Right lobe of liver (tissue), 6 donors: Measurements from ENCODE around the gene TMEM134. TPM values are rescaled to one million over a fixed set of nuclear protein-coding genes. Genes with fewer than 3 reads are reported as not detected.

ENCODE experiments used
- ATAC-seq, 4 donors: fragments of 200-7000 bp; cut with Tn5 transposase; one replicate each; pipeline ENCODE4 v1.9.1; 2020; ENCODE audit warnings: mild to moderate bottlenecking in 4 of 4, moderate library complexity in 4 of 4
- DNase-seq, 3 donors: peaks; one replicate each; pipeline ENCODE4 v3.0.0-alpha.2; 2020
- H3K27ac ChIP-seq, 3 donors: fragments of 200-600 bp; one replicate each; pipeline ENCODE4 v1.8.0; 2022
- H3K27me3 ChIP-seq, 2 donors: fragments of 200-600 bp; one replicate each; pipeline ENCODE4 v1.8.0; 2022
- H3K36me3 ChIP-seq, 4 donors: fragments of 200-600 bp; sonication (generic) in 1 of 4; one replicate each; pipeline versions ENCODE4 v1.5.1 to v1.8.0; 2017 to 2022; ENCODE audit warnings: control low read depth in 1 of 4
- H3K4me1 ChIP-seq, 4 donors: fragments of 200-600 bp; sonication (generic) in 1 of 4; one replicate each; pipeline versions ENCODE4 v1.5.1 to v1.8.0; 2017 to 2022; ENCODE audit warnings: control low read depth in 1 of 4
- H3K4me3 ChIP-seq, 3 donors: fragments of 200-600 bp; one replicate each; pipeline ENCODE4 v1.8.0; 2022
- H3K9me3 ChIP-seq, 4 donors: fragments of 200-600 bp; sonication (generic) in 1 of 4; one replicate each; pipeline versions ENCODE4 v1.5.1 to v1.8.0; 2017 to 2022; ENCODE audit warnings: control low read depth in 1 of 4
- CTCF ChIP-seq, 4 donors: fragments of 200-600 bp in 3 of 4; fragments of 450-650 bp in 1 of 4; IDR thresholded peaks; one replicate each; pipeline versions ENCODE4 v1.5.1 to v1.8.0; 2016 to 2022; ENCODE audit warnings: antibody characterized with exemption in 4 of 4, mild to moderate bottlenecking in 2 of 4
- POLR2A ChIP-seq: fragments of 450-650 bp; IDR thresholded peaks from one replicate; pipeline ENCODE4 v1.6.1; 2017; ENCODE audit warnings: antibody characterized with exemption, mild to moderate bottlenecking
- WGBS: methylation state at CpG from one replicate; pipeline ENCODE4 v1.1.6; 2018; ENCODE audit warnings: low coverage, low lambda C conversion rate; ENCODE audit not compliant: insufficient coverage; ENCODE audit errors: missing lambda C conversion rate; 5-methylcytosine and 5-hydroxymethylcytosine counted together
- intact Hi-C, 2 donors: fragments of 100-400 bp; cut with DNase I; formaldehyde crosslinking; loops; one replicate each; pipeline versions ENCODE4 v1.11.2 to v1.14.1; 2022
- total RNA-seq, 6 experiments: library from RNA; depleted of rRNA in 2 of 6; stranded (reverse); fragments of >200 nt in 2 of 6; fragmentation: NEBNext Ultra II Directional in 3 of 6; extraction: Animal tissue kit (Norgen Biotek cat#: 25700) in 3 of 6; gene quantifications; one replicate each; pipeline versions ENCODE4 v1.1.0 to v1.2.4, GENCODE V29; 2016 to 2023
- donor health status: DM: no; HTN: yes; CAD: no.
- donor health status: DM: no; HTN: no; CAD: no.
- donor health status: DM: no; HTN: no; CAD: no.
- donor health status: DM: no; HTN: yes; CAD: no.
- donor health status: DM: no; HTN: yes; CAD: no.

Gene TMEM134
- total RNA-seq, 6 experiments from 2014 or later: 29.1 to 133 (median 40.9) TPM

- 43% methylated on average over 2 of the region's 16 CpGs for WGBS
- intact Hi-C loops: loop anchor here (5.0 to 10.0 kb wide), 3 partner anchors 39 to 114 kb away; partner anchors contain the start of genes RAD9A (in 2 of the 2) and TMEM134 (in 1 of the 2)
- Histone ChIP-seq H3K4me3 (peak overlapping the region; percentile 58 to 87 (median 78)), H3K4me1 (peaks cover 0 to 34% (median 8%) of the 10 kb centered on the region in 4 donors), H3K27me3 (no peaks in the 10 kb centered on the region), H3K9me3 (no peaks in the 10 kb centered on the region), H3K36me3 (no peaks in the 10 kb centered on the region), H3K27ac (peak overlapping the region; percentile 87 to 98 (median 93))
- peak in 1 of 3 donors; percentile 65 for DNase-seq
- ATAC-seq: no peak
- TF ChIP-seq CTCF (IDR thresholded peaks at IDR 0.05): peak in 2 of 4 donors; percentile 2 to 16
- TF ChIP-seq POLR2A: no peak
These were observed 37.5 kb upstream of the TMEM134 start for GRCh38 chr11:67506426-67507051.

- DNase-seq (peak; percentile 93 to 96 (median 96)), ATAC-seq (peak; percentile 56 to 70 (median 64))
- H3K36me3 ChIP-seq: no peaks in the 10 kb centered on the region
- intact Hi-C loops: loop anchor here (5.0 to 10.0 kb wide), 3 partner anchors 38 to 114 kb away; partner anchors contain the start of genes RAD9A (in 2 of the 2) and TMEM134 (in 1 of the 2)
- H3K4me1 ChIP-seq: peaks cover 0 to 34% (median 8%) of the 10 kb centered on the region in 4 donors
- H3K9me3 ChIP-seq: no peaks in the 10 kb centered on the region
- H3K27me3 ChIP-seq: no peaks in the 10 kb centered on the region
- H3K27ac ChIP-seq: peak overlapping the region; percentile 87 to 98 (median 93)
- H3K4me3 ChIP-seq: peak overlapping the region; percentile 64 to 92 (median 65)
- WGBS: no CpG with 5 or more reads among the region's 17 CpGs
- TF ChIP-seq CTCF (IDR thresholded peaks at IDR 0.05) (peak; percentile 99 to 100 (median 100)), POLR2A (peak; percentile 80)
These were observed 36.8 kb upstream of the TMEM134 start for GRCh38 chr11:67505605-67506396.

- TF ChIP-seq POLR2A: peak; percentile 58
- TF ChIP-seq CTCF (IDR thresholded peaks at IDR 0.05): no peak
- ATAC-seq (peak; percentile 4 to 33 (median 22)), DNase-seq (peak; percentile 84 to 87 (median 85))
- H3K9me3 ChIP-seq: no peaks in the 10 kb centered on the region
- H3K4me3 ChIP-seq: peak within 1 kb of the TSS; percentile 64 to 92 (median 65)
- WGBS: 0% methylated on average over 1 of the region's 58 CpGs
- intact Hi-C loops: loop anchor here (5.0 to 10.0 kb wide), 3 partner anchors 38 to 113 kb away; partner anchors contain the start of genes RAD9A (in 2 of the 2) and TMEM134 (in 1 of the 2)
- H3K27ac ChIP-seq: peak within 1 kb of the TSS; percentile 87 to 98 (median 93)
- H3K36me3 ChIP-seq: no peaks in the 10 kb centered on the region
- H3K27me3 ChIP-seq: no peaks in the 10 kb centered on the region
- H3K4me1 ChIP-seq: peaks cover 0 to 34% (median 8%) of the 10 kb centered on the region in 4 donors
These were observed 36.0 kb upstream of the TMEM134 start, which contains the start of gene PITPNM1 for GRCh38 chr11:67504950-67505581. PITPNM1 (minus strand) TSS chr11:67505363; CDS start chr11:67504180, 1,183 bp downstream.
